Measurements from ENCODE around the gene SIAH3. TPM values are rescaled to one million over a fixed set of nuclear protein-coding genes. Genes with fewer than 3 reads are reported as not detected.

The SIAH3 gene
- total and polyA plus RNA-seq, 7 donors: 0.01 TPM; not detected in 6

GRCh38 chr13:45781553-45782326 lies 69.8 kb downstream of the SIAH3 start:
- Histone ChIP-seq H3K27me3 (no peaks in the 10 kb centered on the region), H3K4me3 (no peak overlapping the region), H3K27ac (peak overlapping the region in 1 of 4 donors; percentile 13), H3K36me3 (no peaks in the 10 kb centered on the region), H3K4me1 (peaks cover 0 to 13% (median 10%) of the 10 kb centered on the region in 4 donors), H3K9me3 (no peaks in the 10 kb centered on the region)
- 18 to 45% methylated on average over 14 of the region's 14 CpGs for WGBS, 2 donors
- intact Hi-C loops (cut with DNase I): no loop called here
- peak; percentile 69 for DNase-seq
- TF ChIP-seq EP300 (IDR thresholded peaks at IDR 0.05) (no peak), CTCF (IDR thresholded peaks at IDR 0.05) (no peak), POLR2A (IDR thresholded peaks at IDR 0.05) (no peak), POLR2AphosphoS5 (IDR thresholded peaks at IDR 0.05) (no peak)

DNA sequence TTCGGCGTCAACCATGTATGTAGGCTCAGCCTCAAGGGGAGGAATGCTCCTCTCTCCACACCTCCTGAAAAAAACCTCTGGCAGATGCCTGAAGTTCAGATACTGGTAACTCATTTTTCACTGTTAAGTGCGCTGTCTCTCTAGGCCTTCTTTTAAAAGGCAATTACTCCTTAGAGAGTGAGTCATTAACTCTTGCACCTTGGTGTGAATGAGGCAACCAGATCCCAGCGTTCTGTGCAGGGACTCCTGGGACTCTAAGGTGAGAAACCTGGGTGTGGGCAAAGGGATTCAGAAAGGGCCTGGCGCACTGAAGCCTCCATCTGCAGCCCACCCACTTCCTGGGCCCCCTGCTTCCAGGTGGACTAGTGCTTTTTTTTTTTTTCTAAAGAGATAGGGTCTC lies 71.7 kb downstream of the SIAH3 start:
- Histone ChIP-seq H3K27ac (no peak overlapping the region), H3K27me3 (no peaks in the 10 kb centered on the region), H3K4me3 (no peak overlapping the region), H3K9me3 (no peaks in the 10 kb centered on the region), H3K36me3 (no peaks in the 10 kb centered on the region), H3K4me1 (peaks cover 0 to 13% (median 10%) of the 10 kb centered on the region in 4 donors)
- intact Hi-C loops (cut with DNase I): no loop called here
- 88 to 92% methylated on average over 5 of the region's 5 CpGs for WGBS, 2 donors
- TF ChIP-seq EP300 (IDR thresholded peaks at IDR 0.05): no peak
- TF ChIP-seq POLR2AphosphoS5 (IDR thresholded peaks at IDR 0.05): no peak
- TF ChIP-seq CTCF (IDR thresholded peaks at IDR 0.05): no peak
- TF ChIP-seq POLR2A (IDR thresholded peaks at IDR 0.05): no peak
- DNase-seq: no peak

- Histone ChIP-seq H3K4me1 (peaks cover 0 to 13% (median 10%) of the 10 kb centered on the region in 4 donors), H3K36me3 (no peaks in the 10 kb centered on the region), H3K27me3 (no peaks in the 10 kb centered on the region), H3K9me3 (no peaks in the 10 kb centered on the region), H3K4me3 (no peak overlapping the region), H3K27ac (no peak overlapping the region)
- intact Hi-C loops (cut with DNase I): no loop called here
- no peak for DNase-seq
- TF ChIP-seq EP300 (IDR thresholded peaks at IDR 0.05): no peak
- no peak for TF ChIP-seq POLR2AphosphoS5 (IDR thresholded peaks at IDR 0.05)
- TF ChIP-seq CTCF (IDR thresholded peaks at IDR 0.05): no peak
- no peak for TF ChIP-seq POLR2A (IDR thresholded peaks at IDR 0.05)
- 72 to 84% methylated on average over 4 of the region's 4 CpGs for WGBS, 2 donors
Observed at GRCh38 chr13:45778882-45779281, 72.7 kb downstream of the SIAH3 start.

DNA sequence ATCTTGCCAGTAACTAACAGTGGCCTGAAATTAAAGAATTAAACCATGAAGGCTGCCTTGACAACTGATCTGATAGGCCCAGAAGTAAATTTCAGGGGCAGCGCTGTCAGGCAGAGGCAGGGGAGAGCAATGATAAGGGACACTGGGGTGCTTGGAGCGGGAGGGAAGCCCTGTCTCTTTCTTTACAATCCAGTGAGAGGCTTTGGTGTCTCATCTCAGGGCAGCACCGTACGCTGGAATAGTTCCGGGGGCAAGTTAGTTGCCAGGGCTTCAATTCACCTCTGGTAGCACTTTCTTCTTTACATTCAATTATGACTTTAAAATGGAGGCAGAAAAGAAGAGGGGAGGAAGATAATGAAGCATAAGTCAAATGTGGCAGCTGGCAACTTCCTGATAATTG lies 74.8 kb downstream of the SIAH3 start:
- Histone ChIP-seq H3K36me3 (no peaks in the 10 kb centered on the region), H3K4me3 (no peak overlapping the region), H3K27ac (no peak overlapping the region), H3K4me1 (peaks cover 0 to 16% (median 14%) of the 10 kb centered on the region in 4 donors), H3K9me3 (no peaks in the 10 kb centered on the region), H3K27me3 (no peaks in the 10 kb centered on the region)
- TF ChIP-seq POLR2A (IDR thresholded peaks at IDR 0.05): no peak
- TF ChIP-seq POLR2AphosphoS5 (IDR thresholded peaks at IDR 0.05): no peak
- TF ChIP-seq CTCF (IDR thresholded peaks at IDR 0.05): no peak
- no peak for TF ChIP-seq EP300 (IDR thresholded peaks at IDR 0.05)
- DNase-seq: no peak
- intact Hi-C loops (cut with DNase I): no loop called here
- WGBS, 2 donors: 94% methylated on average over 5 of the region's 5 CpGs

All from sigmoid colon (tissue), 7 donors.